CD8-positive, alpha-beta memory T cell (primary cell): ENCODE results near the gene ADORA3. TPM values are rescaled to one million over a fixed set of nuclear protein-coding genes. Genes with fewer than 3 reads are reported as not detected.
A peak's percentile ranks its signal among the peaks of the same experiment; 100 is the strongest.

Experiments
- CTCF ChIA-PET: fragments of 350-600 bp; sonication (Branson Sonifier 250); formaldehyde crosslinking; loops from one replicate; lab custom pipeline; 2021; ENCODE audit warnings: antibody characterized with exemption; lab: Charles Lee
- POLR2A ChIA-PET: fragments of 350-600 bp; sonication (Branson Sonifier 250); formaldehyde crosslinking; loops from one replicate; lab custom pipeline; 2021; ENCODE audit warnings: antibody characterized with exemption; lab: Charles Lee
- DNase-seq, 5 donors: peaks; one replicate each; pipeline versions ENCODE4 v3.0.0 to v3.0.0-alpha.2; 2020 to 2022; ENCODE audit warnings: mixed read lengths in 1 of 5
- H3K27ac ChIP-seq: one replicate; pipeline ENCODE4 v1.7.0; 2013; ENCODE audit warnings: low read depth, mild to moderate bottlenecking, low read length, moderate library complexity
- H3K27me3 ChIP-seq: 2 replicates; pipeline ENCODE4 v1.7.0; 2013; ENCODE audit warnings: low read length, mild to moderate bottlenecking; ENCODE audit not compliant: insufficient read depth, poor library complexity, severe bottlenecking
- H3K36me3 ChIP-seq: 2 replicates; pipeline ENCODE4 v1.7.0; 2013; ENCODE audit warnings: mild to moderate bottlenecking, low read length, moderate library complexity; ENCODE audit not compliant: insufficient read depth
- H3K4me1 ChIP-seq: 2 replicates; pipeline ENCODE4 v1.7.0; 2013; ENCODE audit warnings: mild to moderate bottlenecking, low read length, moderate library complexity; ENCODE audit not compliant: insufficient read depth
- H3K4me3 ChIP-seq: 2 replicates; pipeline ENCODE4 v1.7.0; 2013; ENCODE audit warnings: mild to moderate bottlenecking, low read length
- H3K9me3 ChIP-seq: 2 replicates; pipeline ENCODE4 v1.7.0; 2013; ENCODE audit warnings: mild to moderate bottlenecking, low read length
- H3K27ac Mint-ChIP-seq, 8 donors: one replicate each; pipeline ENCODE4 v1.8.0; 2020 to 2021; ENCODE audit warnings: mixed read lengths in 8 of 8, mild to moderate bottlenecking in 6 of 8, inconsistent platforms in 3 of 8, moderate library complexity in 3 of 8
- H3K27me3 Mint-ChIP-seq, 2 donors: one replicate each; pipeline ENCODE4 v1.8.0; 2020 to 2021; ENCODE audit warnings: mixed read lengths in 2 of 2, mild to moderate bottlenecking in 1 of 2, moderate library complexity in 1 of 2
- H3K36me3 Mint-ChIP-seq, 3 donors: one replicate each; pipeline ENCODE4 v1.8.0; 2020 to 2021; ENCODE audit warnings: mixed read lengths in 3 of 3, inconsistent platforms in 1 of 3, mild to moderate bottlenecking in 1 of 3
- H3K4me1 Mint-ChIP-seq, 3 donors: one replicate each; pipeline ENCODE4 v1.8.0; 2020 to 2021; ENCODE audit warnings: mixed read lengths in 3 of 3, inconsistent platforms in 1 of 3, mild to moderate bottlenecking in 1 of 3
- H3K4me3 Mint-ChIP-seq, 7 donors: one replicate each; pipeline ENCODE4 v1.8.0; 2020 to 2021; ENCODE audit warnings: mixed read lengths in 7 of 7, mild to moderate bottlenecking in 6 of 7, moderate library complexity in 4 of 7, inconsistent platforms in 2 of 7
- H3K9me3 Mint-ChIP-seq, 5 donors: one replicate each; pipeline ENCODE4 v1.8.0; 2020 to 2022; ENCODE audit warnings: mixed read lengths in 5 of 5, mild to moderate bottlenecking in 3 of 5, moderate library complexity in 2 of 5, inconsistent platforms in 1 of 5
- polyA plus RNA-seq: library from polyadenylated mRNA; unstranded; fragments of 300-500 nt; fragmentation: Illumina TruSeq; gene quantifications from one replicate; pipeline ENCODE4 v1.2.3, GENCODE V29; 2021
- total RNA-seq, 2 experiments: library from RNA; stranded (reverse); gene quantifications; one replicate each; pipeline ENCODE4 v1.2.3, GENCODE V29; 2021

Gene ADORA3
- total and polyA plus RNA-seq, 3 experiments from 2014 or later, result 0.39 to 0.51 TPM; not detected in 1

GRCh38 chr1:111452581-111452980 lies 50.9 kb downstream of the ADORA3 start:
- H3K27me3 Mint-ChIP-seq, result no peaks in the 10 kb centered on the region
- peaks cover 65% of the 10 kb centered on the region for H3K4me1 ChIP-seq
- H3K9me3 ChIP-seq, result no peaks in the 10 kb centered on the region
- no peak overlapping the region for H3K4me3 ChIP-seq
- CTCF ChIA-PET, result interaction anchor here (0.7 to 7.2 kb wide), 3 partner anchors 14 to 107 kb away, joined by 3 to 38 read pairs (median 5); no protein-coding TSS in a partner anchor
- no peak for DNase-seq
- H3K27ac Mint-ChIP-seq, result peak overlapping the region in 4 of 8 donors; percentile 30 to 88 (median 58)
- peak overlapping the region in 3 of 7 donors; percentile 10 to 51 (median 37) for H3K4me3 Mint-ChIP-seq
- no peak overlapping the region for H3K27ac ChIP-seq
- peaks cover 65 to 88% (median 88%) of the 10 kb centered on the region in 3 donors for H3K4me1 Mint-ChIP-seq
- POLR2A ChIA-PET, result no interaction called here
- peaks cover 24% of the 10 kb centered on the region for H3K36me3 ChIP-seq
- no peaks in the 10 kb centered on the region for H3K27me3 ChIP-seq
- no peaks in the 10 kb centered on the region for H3K9me3 Mint-ChIP-seq
- H3K36me3 Mint-ChIP-seq, result peaks cover 3 to 77% (median 21%) of the 10 kb centered on the region in 3 donors

GRCh38 chr1:111450185-111450584 lies 53.2 kb downstream of the ADORA3 start:
- peaks cover 0 to 1% of the 10 kb centered on the region in 2 donors for H3K27me3 Mint-ChIP-seq
- ChIA-PET POLR2A (interaction anchor here (0.6 kb wide), 1 partner anchor 58 kb away, joined by 3 read pairs; no protein-coding TSS in a partner anchor), CTCF (interaction anchor here (7.2 kb wide), 1 partner anchor 58 kb away, joined by 38 read pairs; no protein-coding TSS in a partner anchor)
- H3K4me1 Mint-ChIP-seq, result peaks cover 71 to 91% (median 89%) of the 10 kb centered on the region in 3 donors
- no peaks in the 10 kb centered on the region for H3K9me3 Mint-ChIP-seq
- peak overlapping the region; percentile 89 to 100 (median 99) for H3K27ac Mint-ChIP-seq
- H3K4me3 ChIP-seq, result peak overlapping the region; percentile 98
- no peak for DNase-seq
- H3K27ac ChIP-seq, result peak overlapping the region; percentile 92
- H3K4me3 Mint-ChIP-seq, result peak overlapping the region; percentile 98 to 100 (median 100)
- peaks cover 70% of the 10 kb centered on the region for H3K4me1 ChIP-seq
- H3K9me3 ChIP-seq, result no peaks in the 10 kb centered on the region
- no peaks in the 10 kb centered on the region for H3K27me3 ChIP-seq
- peaks cover 16% of the 10 kb centered on the region for H3K36me3 ChIP-seq
- H3K36me3 Mint-ChIP-seq, result peaks cover 0 to 71% (median 19%) of the 10 kb centered on the region in 3 donors

- Mint-ChIP-seq H3K27me3 (peaks cover 0 to 1% of the 10 kb centered on the region in 2 donors), H3K9me3 (no peaks in the 10 kb centered on the region), H3K27ac (peak overlapping the region; percentile 89 to 100 (median 99)), H3K4me1 (peaks cover 67 to 91% (median 84%) of the 10 kb centered on the region in 3 donors), H3K4me3 (peak overlapping the region; percentile 98 to 100 (median 100)), H3K36me3 (peaks cover 0 to 71% (median 17%) of the 10 kb centered on the region in 3 donors)
- peak overlapping the region; percentile 92 for H3K27ac ChIP-seq
- H3K36me3 ChIP-seq, result peaks cover 14% of the 10 kb centered on the region
- CTCF ChIA-PET, result interaction anchor here (7.2 kb wide), 1 partner anchor 59 kb away, joined by 38 read pairs; no protein-coding TSS in a partner anchor
- POLR2A ChIA-PET, result interaction anchor here (0.6 to 1.7 kb wide), 4 partner anchors 27 to 306 kb away, joined by 3 to 6 read pairs (median 4); partner anchors contain the start of gene DDX20
- H3K4me1 ChIP-seq, result peaks cover 65% of the 10 kb centered on the region
- no peaks in the 10 kb centered on the region for H3K27me3 ChIP-seq
- no peak for DNase-seq
- H3K4me3 ChIP-seq, result peak overlapping the region; percentile 98
- H3K9me3 ChIP-seq, result no peaks in the 10 kb centered on the region
These were observed 53.8 kb downstream of the ADORA3 start for GRCh38 chr1:111449703-111450017.

Other genes starting within 250 kb of the ADORA3 start
- not detected for gene CHIA, start 212.8 kb downstream of the ADORA3 start, total RNA-seq
- not detected for gene CHIA, start 212.8 kb downstream of the ADORA3 start, polyA plus RNA-seq
- 1 to 10 TPM in 1 of 2 experiments, under 1 TPM in 1; 0.69 to 1.4 TPM for gene OVGP1, start 75.9 kb downstream of the ADORA3 start, total RNA-seq
- 0.63 TPM for gene OVGP1, start 75.9 kb downstream of the ADORA3 start, polyA plus RNA-seq
- 10 to 100 TPM; 73.2 to 74.7 TPM for gene WDR77, start 54.4 kb downstream of the ADORA3 start, total RNA-seq
- 42.2 TPM for gene WDR77, start 54.4 kb downstream of the ADORA3 start, polyA plus RNA-seq
- gene ATP5PB, start 54.2 kb downstream of the ADORA3 start, total RNA-seq, result 100 to 1,000 TPM; 351 to 360 TPM
- 455 TPM for gene ATP5PB, start 54.2 kb downstream of the ADORA3 start, polyA plus RNA-seq
- 1 to 10 TPM; 3.9 to 4.9 TPM for gene C1orf162, start 29.6 kb downstream of the ADORA3 start, total RNA-seq
- 90.1 TPM for gene C1orf162, start 29.6 kb downstream of the ADORA3 start, polyA plus RNA-seq
- under 1 TPM in 1 of 2 experiments, not detected in 1; 0.26 TPM for gene TMIGD3, start within 50 bp of the ADORA3 start, total RNA-seq
- gene TMIGD3, start within 50 bp of the ADORA3 start, polyA plus RNA-seq, result not detected
- gene RAP1A, start 116.2 kb upstream of the ADORA3 start, total RNA-seq, result 100 to 1,000 TPM; 252 to 256 TPM
- gene RAP1A, start 116.2 kb upstream of the ADORA3 start, polyA plus RNA-seq, result 60.8 TPM
- gene INKA2, start 235.8 kb upstream of the ADORA3 start, total RNA-seq, result 1 to 10 TPM; 1.8 to 3.8 TPM
- not detected for gene INKA2, start 235.8 kb upstream of the ADORA3 start, polyA plus RNA-seq